Stimulated activated CD4-positive, alpha-beta T cell treated with anti-CD3 and anti-CD28 coated beads, Interleukin-12 subunit alpha, Interleukin-12 subunit beta, amount 100 ng/mL, for 48 hours (primary cell): Measurements from ENCODE around the gene ACSM4.
"Not testable (repeated sequence)": the region's sequence is repeated elsewhere in the genome, so short reads cannot be mapped to it uniquely, and the experiment has no call there.

Source experiments
- DNase-seq, 3 donors: peaks; one replicate each; pipeline ENCODE4 v3.0.0-alpha.2; 2020; ENCODE audit warnings: low read depth in 2 of 3, low spot score in 1 of 3

ACSM4 gene

GRCh38 chr12:7303772-7304171, at the start of gene ACSM4:
Gene ACSM4, plus strand, starts transcription at chr12:7304072. Its CDS starts 260 bp downstream, at chr12:7304332.
- no peak for DNase-seq

GRCh38 chr12:7259060-7259459, 44.8 kb upstream of the ACSM4 start:
- DNase-seq, result no peak

GRCh38 chr12:7264538-7264937, 39.3 kb upstream of the ACSM4 start:
- DNase-seq, result no peak

GRCh38 chr12:7265251-7265650, 38.6 kb upstream of the ACSM4 start:
- DNase-seq, result no peak

GRCh38 chr12:7269273-7269672, 34.6 kb upstream of the ACSM4 start:
- no peak for DNase-seq

- no peak for DNase-seq
Observed at GRCh38 chr12:7271893-7272514, 31.9 kb upstream of the ACSM4 start.

GRCh38 chr12:7275482-7275881, 28.4 kb upstream of the ACSM4 start:
- DNase-seq, result not testable (repeated sequence)

GRCh38 chr12:7282844-7283243, 21.0 kb upstream of the ACSM4 start:
- no peak for DNase-seq

- DNase-seq, result no peak
Observed at GRCh38 chr12:7289743-7290142, 14.1 kb upstream of the ACSM4 start.

GRCh38 chr12:7290588-7290987, 13.3 kb upstream of the ACSM4 start:
- not testable (repeated sequence) for DNase-seq

GRCh38 chr12:7292300-7292699, 11.6 kb upstream of the ACSM4 start:
- no peak for DNase-seq

- no peak for DNase-seq
Observed at GRCh38 chr12:7293670-7294069, 10.2 kb upstream of the ACSM4 start.

- no peak for DNase-seq
Observed at GRCh38 chr12:7295529-7295928, 8.3 kb upstream of the ACSM4 start.

GRCh38 chr12:7297865-7298264, 6.0 kb upstream of the ACSM4 start:
- DNase-seq, result no peak

GRCh38 chr12:7302266-7302986, 1.4 kb upstream of the ACSM4 start:
- no peak for DNase-seq

GRCh38 chr12:7303230-7303629, 642 bp upstream of the ACSM4 start:
- no peak for DNase-seq

GRCh38 chr12:7304456-7304855, 584 bp downstream of the ACSM4 start:
- no peak for DNase-seq

GRCh38 chr12:7310070-7310469, 6.2 kb downstream of the ACSM4 start:
- DNase-seq, result no peak

GRCh38 chr12:7319930-7320329, 16.1 kb downstream of the ACSM4 start:
- no peak for DNase-seq

GRCh38 chr12:7321624-7322023, 17.8 kb downstream of the ACSM4 start:
- DNase-seq, result no peak

GRCh38 chr12:7322599-7322998, 18.7 kb downstream of the ACSM4 start:
- no peak for DNase-seq

- no peak for DNase-seq
Observed at GRCh38 chr12:7324176-7324575, 20.3 kb downstream of the ACSM4 start.

- DNase-seq, result no peak
Observed at GRCh38 chr12:7327918-7328317, 24.0 kb downstream of the ACSM4 start.
